A549 (cell line): ENCODE measurements around the gene CACTIN. TPM values are rescaled to one million over a fixed set of nuclear protein-coding genes. Genes with fewer than 3 reads are reported as not detected.

Source experiments
- ATAC-seq, 2 experiments: fragments of 200-7000 bp in 1 of 2; fragments of >200 bp in 1 of 2; cut with Nextera tagmentation in 1 of 2; cut with Tn5 transposase in 1 of 2; 3 replicates each; pipeline versions ENCODE4 v1.8.0 to v1.9.1; 2018 to 2020; ENCODE audit warnings: mild to moderate bottlenecking in 1 of 2, moderate library complexity in 1 of 2
- CTCF ChIA-PET: fragments of 300-600 bp; sonication (Branson Sonifier 250); formaldehyde crosslinking; extraction: SDS; loops from one replicate; lab custom pipeline; 2021; ENCODE audit warnings: antibody characterized with exemption, inconsistent platforms; lab: Yijun Ruan, JAX
- POLR2A ChIA-PET: fragments of 350-600 bp; formaldehyde crosslinking; extraction: SDS; loops from one replicate; lab custom pipeline; 2021; ENCODE audit warnings: antibody characterized with exemption, inconsistent platforms; lab: Yijun Ruan, JAX
- DNase-seq, 2 experiments: peaks; one replicate each; pipeline versions ENCODE4 v3.0.0 to v3.0.0-alpha.2; 2011 to 2016; ENCODE audit warnings: low read depth in 1 of 2, low spot score in 1 of 2
- FAIRE-seq: peaks from 2 replicates; lab custom pipeline; 2011; peaks lifted over from hg19 to GRCh38; lab: Jason Lieb, UNC
- H3K27ac ChIP-seq, 2 experiments: fragments of >200 bp; sonication (Bioruptor Twin); formaldehyde crosslinking; 3 replicates each; pipeline ENCODE4 v1.5.1; 2016 to 2017
- H3K4me1 ChIP-seq: fragments of >200 bp; sonication (Bioruptor Twin); formaldehyde crosslinking; 3 replicates; pipeline ENCODE4 v1.6.1; 2016
- H3K4me2 ChIP-seq: fragments of >200 bp; sonication (Bioruptor Twin); formaldehyde crosslinking; 3 replicates; pipeline ENCODE4 v1.6.1; 2016
- H3K4me3 ChIP-seq: fragments of >200 bp; sonication (Bioruptor Twin); formaldehyde crosslinking; 3 replicates; pipeline ENCODE4 v1.5.1; 2016
- H3K9me3 ChIP-seq: fragments of >200 bp; sonication (Bioruptor Twin); formaldehyde crosslinking; 3 replicates; pipeline ENCODE4 v1.6.1; 2016
- BHLHE40 ChIP-seq: IDR thresholded peaks from 2 replicates; pipeline ENCODE4 v1.6.1; 2012; ENCODE audit warnings: low read depth, low read length, inconsistent platforms
- CBX8 ChIP-seq: fragments of 200-600 bp; sonication (generic); IDR thresholded peaks from 2 replicates; pipeline ENCODE4 v1.6.1; 2016
- E2F6 ChIP-seq: IDR thresholded peaks from 2 replicates; pipeline ENCODE4 v1.6.1; 2012; ENCODE audit warnings: low read depth, borderline replicate concordance
- EHMT2 ChIP-seq: fragments of 200-600 bp; sonication (generic); IDR thresholded peaks from 2 replicates; pipeline ENCODE4 v1.6.1; 2016; ENCODE audit warnings: antibody characterized with exemption, low read depth, mild to moderate bottlenecking, moderate library complexity
- ELK1 ChIP-seq: fragments of 150-350 bp; IDR thresholded peaks from 2 replicates; pipeline ENCODE4 v1.6.1; 2014; ENCODE audit warnings: low read depth, mild to moderate bottlenecking, low read length
- FOSB ChIP-seq: fragments of 250-450 bp; sonication (Bioruptor Pico); IDR thresholded peaks from 2 replicates; pipeline ENCODE4 v1.5.0; 2020; ENCODE audit warnings: mild to moderate bottlenecking, moderate library complexity
- FOXS1 ChIP-seq: fragments of 250-450 bp; sonication (Bioruptor Pico); IDR thresholded peaks from 2 replicates; pipeline ENCODE4 v1.5.0; 2020; ENCODE audit warnings: mild to moderate bottlenecking, moderate library complexity
- GATA3 ChIP-seq: IDR thresholded peaks from 2 replicates; pipeline ENCODE4 v1.6.1; 2012; ENCODE audit warnings: borderline replicate concordance
- HDAC2 ChIP-seq: fragments of 200-600 bp; sonication (generic); IDR thresholded peaks from 2 replicates; pipeline ENCODE4 v1.6.1; 2016
- HES2 ChIP-seq: fragments of >200 bp; sonication (Bioruptor Twin); formaldehyde crosslinking; IDR thresholded peaks from 2 replicates; pipeline ENCODE4 v1.6.1; 2016
- HOXA7 ChIP-seq: fragments of 250-450 bp; sonication (Bioruptor Pico); IDR thresholded peaks from 2 replicates; pipeline ENCODE4 v1.5.0; 2020; ENCODE audit warnings: mild to moderate bottlenecking, moderate library complexity
- JUNB ChIP-seq: fragments of >200 bp; sonication (Bioruptor Twin); formaldehyde crosslinking; IDR thresholded peaks from 2 replicates; pipeline ENCODE4 v1.6.1; 2016
- KDM5A ChIP-seq: fragments of 200-600 bp; sonication (generic); IDR thresholded peaks from 2 replicates; pipeline ENCODE4 v1.6.1; 2016; ENCODE audit warnings: antibody characterized with exemption, mild to moderate bottlenecking
- MAZ ChIP-seq: fragments of 150-350 bp; IDR thresholded peaks from 2 replicates; pipeline ENCODE4 v1.6.1; 2014; ENCODE audit warnings: antibody characterized with exemption, low read depth, low read length, borderline replicate concordance
- MYC ChIP-seq: IDR thresholded peaks from 2 replicates; pipeline ENCODE4 v1.6.1; 2012; ENCODE audit warnings: mild to moderate bottlenecking, inconsistent platforms, low read length, improper control_type of control experiment, borderline replicate concordance
- PBX3 ChIP-seq: IDR thresholded peaks from 2 replicates; pipeline ENCODE4 v1.6.1; 2012
- PHF8 ChIP-seq: fragments of 200-600 bp; sonication (generic); IDR thresholded peaks from 2 replicates; pipeline ENCODE4 v1.6.1; 2016; ENCODE audit warnings: low read depth, mild to moderate bottlenecking, antibody characterized with exemption, moderate library complexity, borderline replicate concordance
- RAD21 ChIP-seq, 2 experiments: fragments of >200 bp in 1 of 2; sonication (Bioruptor Twin) in 1 of 2; formaldehyde crosslinking in 1 of 2; IDR thresholded peaks in 1 of 2; conservative IDR thresholded peaks in 1 of 2; 2 replicates in 1 of 2; 3 replicates in 1 of 2; pipeline ENCODE4 v1.6.1; 2012 to 2018; ENCODE audit warnings: inconsistent platforms in 1 of 2
- RCOR1 ChIP-seq: fragments of 150-350 bp; IDR thresholded peaks from 2 replicates; pipeline ENCODE4 v1.6.1; 2014; ENCODE audit warnings: antibody characterized with exemption, low read length, low read depth
- RFX5 ChIP-seq: fragments of 450-650 bp; IDR thresholded peaks from 2 replicates; pipeline ENCODE4 v1.7.1; 2014; ENCODE audit warnings: antibody characterized with exemption, mild to moderate bottlenecking, moderate library complexity
- SMC3 ChIP-seq: fragments of >200 bp; sonication (Bioruptor Twin); formaldehyde crosslinking; IDR thresholded peaks from 3 replicates; pipeline ENCODE4 v1.6.1; 2018; ENCODE audit warnings: inconsistent platforms
- TP53 ChIP-seq: fragments of 250-450 bp; sonication (Bioruptor Pico); IDR thresholded peaks from 2 replicates; pipeline ENCODE4 v1.5.0; 2021; ENCODE audit warnings: mild to moderate bottlenecking, moderate library complexity
- ZC3H11A ChIP-seq: fragments of 450-650 bp; IDR thresholded peaks from 2 replicates; pipeline ENCODE4 v1.6.1; 2014; ENCODE audit warnings: antibody characterized with exemption, mild to moderate bottlenecking
- ZFP36 ChIP-seq: fragments of 450-650 bp; IDR thresholded peaks from 2 replicates; pipeline ENCODE4 v1.6.1; 2014; ENCODE audit warnings: borderline replicate concordance; ENCODE audit not compliant: partially characterized antibody
- WGBS: methylation state at CpG from one replicate; pipeline ENCODE4 v1.1.6; 2017; ENCODE audit errors: missing lambda C conversion rate; 5-methylcytosine and 5-hydroxymethylcytosine counted together
- polyA plus RNA-seq, 4 experiments: library from polyadenylated mRNA; depleted of rRNA in 3 of 4; stranded (reverse); fragments of >200 nt; fragmentation: RNase III in 1 of 4; extraction: RNeasy Plus Mini Kit Qiagen cat#74134 plus additional on column Dnase treatment in 1 of 4; gene quantifications; 2 replicates in 3 of 4; 3 replicates in 1 of 4; pipeline ENCODE4 v1.2.3, GENCODE V29; 2011 to 2017

CACTIN gene
- polyA plus RNA-seq, 2 of the 4 experiments (the other 2 are of a cell fraction), result 8.3 to 14.9 TPM

GRCh38 chr19:3638208-3639193 lies 11.9 kb upstream of the CACTIN start:
- no peak for FAIRE-seq
- CTCF ChIA-PET, result interaction anchor here (1.3 kb wide), 1 partner anchor 62 kb away, joined by 3 read pairs; the partner anchor contains the start of gene PIP5K1C
- no peak overlapping the region for H3K4me3 ChIP-seq
- no peaks in the 10 kb centered on the region for H3K9me3 ChIP-seq
- no peak for DNase-seq
- H3K27ac ChIP-seq, result no peak overlapping the region
- POLR2A ChIA-PET, result no interaction called here
- H3K4me1 ChIP-seq, result no peaks in the 10 kb centered on the region
- 93% methylated on average over 34 of the region's 55 CpGs for WGBS
- no peak overlapping the region for H3K4me2 ChIP-seq
- no peak for TF ChIP-seq BHLHE40
- TF ChIP-seq FOXS1 (CRISPR knock-in tag), result no peak
- TF ChIP-seq RCOR1, result no peak
- no peak for TF ChIP-seq ELK1
- TF ChIP-seq TP53, result no peak
- TF ChIP-seq, all 56 proteins: peak for 0
- ATAC-seq, result no peak

- no peak overlapping the region for H3K4me3 ChIP-seq
- H3K27ac ChIP-seq, result no peak overlapping the region
- TF ChIP-seq RAD21 (conservative IDR thresholded peaks at IDR 0.05 in 1 of 2, IDR thresholded peaks at IDR 0.05 in 1 of 2), result no peak
- TF ChIP-seq MAZ, result no peak
- no peak for TF ChIP-seq SMC3
- TF ChIP-seq RFX5, result no peak
- H3K4me1 ChIP-seq, result no peaks in the 10 kb centered on the region
- FAIRE-seq (no peak), ATAC-seq (no peak), DNase-seq (no peak)
- ChIA-PET POLR2A (no interaction called here), CTCF (no interaction called here)
- H3K4me2 ChIP-seq, result no peak overlapping the region
- H3K9me3 ChIP-seq, result no peaks in the 10 kb centered on the region
- WGBS, result 93% methylated on average over 7 of the region's 23 CpGs
These were observed 11.0 kb upstream of the CACTIN start for GRCh38 chr19:3637621-3638020.

- POLR2A ChIA-PET, result no interaction called here
- CTCF ChIA-PET, result no interaction called here
- no peak for ATAC-seq
- Histone ChIP-seq H3K4me3 (no peak overlapping the region), H3K9me3 (no peaks in the 10 kb centered on the region), H3K27ac (no peak overlapping the region), H3K4me1 (no peaks in the 10 kb centered on the region), H3K4me2 (no peak overlapping the region)
- no peak for TF ChIP-seq FOSB (CRISPR knock-in tag)
- TF ChIP-seq MAZ, result no peak
- no peak for TF ChIP-seq JUNB
- TF ChIP-seq ZC3H11A, result no peak
- TF ChIP-seq CBX8, result no peak
- WGBS, result 90% methylated on average over 7 of the region's 20 CpGs
- DNase-seq, result no peak
- FAIRE-seq, result no peak
These were observed 10.4 kb upstream of the CACTIN start for GRCh38 chr19:3636962-3637361.

- whole genome bisulfite sequencing, result 89% methylated on average over 3 of the region's 20 CpGs
- Histone ChIP-seq H3K4me1 (no peaks in the 10 kb centered on the region), H3K4me2 (no peak overlapping the region), H3K4me3 (no peak overlapping the region), H3K9me3 (no peaks in the 10 kb centered on the region), H3K27ac (no peak overlapping the region)
- ChIA-PET POLR2A (no interaction called here), CTCF (no interaction called here)
- no peak for DNase-seq
- TF ChIP-seq ZFP36 (no peak), JUNB (no peak), PHF8 (no peak), PBX3 (no peak), MAZ (no peak), HDAC2 (no peak), RFX5 (no peak), HES2 (no peak), CBX8 (no peak), GATA3 (no peak), KDM5A (no peak), HOXA7 (CRISPR knock-in tag) (no peak), MYC (no peak), SMC3 (no peak), EHMT2 (no peak), E2F6 (no peak)
- FAIRE-seq, result no peak
- ATAC-seq, result no peak
These were observed 9.9 kb upstream of the CACTIN start for GRCh38 chr19:3636506-3636905.
